GM19328 (cell line): ENCODE measurements around the gene ACTL6A.
"Not testable (repeated sequence)": the region's sequence is repeated elsewhere in the genome, so short reads cannot be mapped to it uniquely, and the experiment has no call there.

Experiments used
- ATAC-seq: cut with Tn5 transposase; IDR thresholded peaks from one replicate; pipeline ENCODE4 v1.9.1; 2021; ENCODE audit warnings: mild to moderate bottlenecking, moderate library complexity; ENCODE audit not compliant: unreplicated experiment

The ACTL6A gene

DNA sequence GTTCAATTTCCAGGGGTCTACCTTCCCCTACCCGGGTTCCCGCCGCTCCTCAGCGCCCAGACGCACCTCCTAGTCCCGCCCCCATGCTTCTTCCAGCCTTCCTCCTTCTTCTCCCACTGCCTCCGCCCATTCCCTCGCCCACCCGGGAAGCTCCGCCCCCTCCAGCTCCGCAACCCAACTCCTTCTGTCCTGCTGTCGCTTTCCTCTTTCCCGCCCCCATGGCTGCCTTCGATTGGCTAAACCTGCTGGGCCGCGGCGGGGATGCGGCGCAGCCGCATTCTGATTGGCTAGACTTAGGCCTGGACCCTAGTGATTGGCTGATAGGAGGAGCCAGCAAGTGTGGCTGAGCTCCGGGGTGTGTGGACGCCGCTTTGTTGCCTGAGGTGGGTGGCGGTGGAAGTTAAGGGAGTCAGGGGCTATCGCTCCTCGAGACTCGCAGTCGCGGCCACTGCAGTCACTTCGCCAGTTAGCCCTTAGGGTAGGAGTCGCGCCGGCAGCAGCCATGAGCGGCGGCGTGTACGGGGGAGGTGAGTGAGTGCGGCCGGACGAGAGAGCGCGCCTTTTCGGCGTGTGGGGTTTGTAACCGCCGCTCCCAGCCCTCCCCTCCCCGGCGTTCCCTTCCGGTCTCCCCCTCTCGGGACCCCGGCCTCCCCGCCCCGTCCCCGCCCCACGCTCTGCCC is at the start of gene ACTL6A:
Gene ACTL6A, plus strand, starts transcription at position 336 of the 680 bp plus-strand sequence. Its CDS starts 167 bp downstream, at position 503.
- peak; percentile 97 for ATAC-seq

- ATAC-seq: no peak
These were observed 48.9 kb upstream of the ACTL6A start for GRCh38 chr3:179513862-179514261.

- ATAC-seq: not testable (repeated sequence)
These were observed 46.1 kb upstream of the ACTL6A start for GRCh38 chr3:179516461-179517251.

GRCh38 chr3:179526482-179526881 is 36.2 kb upstream of the ACTL6A start:
- no peak for ATAC-seq

- ATAC-seq: no peak
These were observed 35.7 kb upstream of the ACTL6A start for GRCh38 chr3:179526989-179527391.

DNA sequence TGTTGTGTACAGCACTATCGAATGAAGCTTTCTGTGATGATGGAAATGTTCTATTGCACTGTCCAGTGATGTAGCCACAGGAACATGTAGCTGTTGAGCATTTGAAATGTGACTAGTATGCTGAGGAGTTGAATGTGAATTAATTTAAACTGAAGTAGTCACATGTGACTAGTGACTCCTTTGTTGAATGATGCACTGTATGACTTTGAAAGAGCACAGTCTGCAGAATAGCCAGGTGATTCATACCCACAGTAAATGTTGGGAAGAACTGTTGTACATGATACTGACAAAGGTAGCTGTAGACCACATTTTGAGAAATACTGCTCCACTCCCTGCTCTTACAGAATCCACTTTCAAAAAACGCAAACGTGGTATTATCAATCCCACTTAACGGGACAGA is 34.0 kb upstream of the ACTL6A start:
- ATAC-seq: no peak

GRCh38 chr3:179531576-179531975 is 31.1 kb upstream of the ACTL6A start:
- ATAC-seq: no peak

DNA sequence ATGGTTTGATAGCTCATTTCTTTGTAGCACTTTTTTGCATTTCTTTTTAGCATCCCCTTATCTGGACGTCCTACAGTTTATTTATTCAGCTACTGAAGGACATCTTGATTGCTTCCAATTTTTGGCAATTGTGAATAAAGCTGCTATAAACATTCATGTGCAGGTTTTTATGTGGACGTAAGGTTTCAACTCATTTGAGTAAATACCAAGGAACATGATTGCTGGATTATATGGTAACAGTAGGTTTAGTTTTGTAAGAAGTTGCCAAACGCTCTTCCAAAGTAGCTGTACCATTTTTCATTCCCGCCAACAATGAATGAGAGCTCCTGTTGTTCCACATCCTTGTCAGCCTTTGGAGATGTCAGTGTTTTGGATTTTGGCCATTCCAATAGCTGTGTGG is 29.5 kb upstream of the ACTL6A start:
- ATAC-seq: no peak

DNA sequence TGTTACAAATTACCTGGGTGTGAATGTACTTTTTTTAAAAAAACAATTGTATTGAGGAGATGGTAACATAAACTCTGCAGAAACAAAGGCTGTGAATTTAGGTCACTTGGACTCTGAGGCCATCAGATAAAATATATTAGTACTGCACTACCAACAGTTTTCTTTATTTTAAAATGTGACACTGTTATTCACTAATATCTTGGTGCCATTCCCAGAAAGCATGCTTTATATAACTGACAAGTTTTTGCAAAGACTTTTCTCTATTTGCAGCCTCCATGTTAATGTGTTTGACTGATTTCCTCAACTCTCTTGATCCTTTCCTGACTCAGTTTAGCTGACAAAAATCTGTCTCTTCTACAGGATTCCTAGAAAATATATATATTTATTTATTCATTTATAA is 26.5 kb upstream of the ACTL6A start:
- ATAC-seq: no peak

DNA sequence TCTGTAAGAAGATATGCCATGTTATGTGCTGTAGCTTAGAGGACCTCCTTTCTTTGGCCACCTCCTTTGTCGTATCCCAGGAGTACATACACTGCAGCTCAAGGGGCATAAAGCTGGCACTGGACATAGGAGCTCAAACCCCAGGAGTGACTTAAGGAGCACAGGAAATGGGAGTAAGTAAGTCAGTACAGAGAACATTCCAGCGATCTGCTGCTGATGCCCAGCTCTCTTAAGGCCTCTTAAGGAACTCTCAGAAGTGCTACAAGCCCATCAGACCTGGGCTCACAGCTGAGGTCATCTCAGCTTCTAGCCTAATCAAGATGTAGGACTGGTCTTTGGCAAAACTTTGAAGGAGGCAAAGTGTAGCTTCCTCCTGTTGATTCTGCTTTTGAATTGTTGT is 21.6 kb upstream of the ACTL6A start:
- no peak for ATAC-seq

DNA sequence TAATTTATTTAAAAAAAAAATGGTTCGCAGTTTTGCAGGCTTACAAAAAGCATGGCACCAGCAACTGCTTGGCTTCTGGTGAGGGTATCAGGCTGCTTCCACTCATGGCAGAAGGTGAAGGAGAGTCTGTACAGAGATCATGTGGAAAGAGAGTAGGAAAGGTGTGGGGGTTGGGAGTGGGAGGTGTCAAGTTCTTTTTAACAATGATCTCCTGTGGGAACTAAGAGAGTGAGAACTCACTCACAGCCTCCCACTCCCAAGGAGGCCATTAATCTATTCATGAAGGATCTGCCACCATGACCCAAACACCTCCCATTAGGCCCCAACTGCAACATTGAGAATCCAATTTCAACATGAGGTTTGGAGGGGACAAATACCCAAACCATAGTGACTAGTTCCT is 21.1 kb upstream of the ACTL6A start:
- no peak for ATAC-seq

GRCh38 chr3:179542375-179542774 is 20.4 kb upstream of the ACTL6A start:
- ATAC-seq: no peak

GRCh38 chr3:179544981-179545645 is 17.6 kb upstream of the ACTL6A start:
- no peak for ATAC-seq

GRCh38 chr3:179546814-179547241 is 15.9 kb upstream of the ACTL6A start:
- no peak for ATAC-seq

GRCh38 chr3:179551349-179552105 is 11.2 kb upstream of the ACTL6A start:
- no peak for ATAC-seq

- ATAC-seq: no peak
These were observed 3.9 kb upstream of the ACTL6A start for GRCh38 chr3:179558742-179559364.

DNA sequence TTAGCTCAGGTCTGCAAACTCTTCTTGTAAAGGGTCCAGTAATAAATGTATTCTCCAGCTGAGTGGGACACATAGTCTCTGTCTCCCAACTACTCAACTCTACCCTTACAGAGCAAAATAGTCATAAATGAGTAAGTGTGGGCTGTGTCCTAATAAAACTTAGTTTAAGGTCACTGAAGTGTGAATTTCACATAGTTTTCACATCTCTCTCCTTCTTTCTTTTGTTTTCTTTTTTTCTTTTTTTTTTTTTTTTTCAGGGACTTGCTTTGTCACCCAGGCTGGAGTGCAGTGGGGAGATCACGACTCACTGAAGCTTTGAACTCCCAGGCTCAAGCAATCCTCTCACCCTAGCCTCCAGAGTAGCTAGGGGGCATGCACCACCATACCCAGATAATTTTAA is 1.9 kb upstream of the ACTL6A start:
- no peak for ATAC-seq

- ATAC-seq: peak; percentile 37
These were observed 601 bp downstream of the ACTL6A start for GRCh38 chr3:179563271-179563783.

DNA sequence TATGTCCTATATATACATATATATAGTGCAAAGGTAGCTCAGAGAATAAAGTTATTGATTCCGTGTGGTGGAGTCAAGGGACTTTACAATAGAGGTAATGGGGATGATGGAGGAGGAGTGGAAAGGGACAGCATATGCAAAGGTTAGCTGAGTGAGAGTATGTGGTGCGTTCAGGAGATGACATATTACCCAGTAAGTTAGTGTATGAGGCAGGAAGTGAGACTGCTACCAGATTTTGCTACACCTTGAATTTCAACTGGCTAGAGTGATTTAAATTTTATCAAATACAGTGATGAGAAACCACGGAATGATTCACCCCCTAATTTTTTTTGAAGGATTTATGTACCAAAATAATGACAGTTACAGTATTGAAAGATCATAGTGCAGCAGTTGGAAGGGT is 2.8 kb downstream of the ACTL6A start:
- no peak for ATAC-seq

DNA sequence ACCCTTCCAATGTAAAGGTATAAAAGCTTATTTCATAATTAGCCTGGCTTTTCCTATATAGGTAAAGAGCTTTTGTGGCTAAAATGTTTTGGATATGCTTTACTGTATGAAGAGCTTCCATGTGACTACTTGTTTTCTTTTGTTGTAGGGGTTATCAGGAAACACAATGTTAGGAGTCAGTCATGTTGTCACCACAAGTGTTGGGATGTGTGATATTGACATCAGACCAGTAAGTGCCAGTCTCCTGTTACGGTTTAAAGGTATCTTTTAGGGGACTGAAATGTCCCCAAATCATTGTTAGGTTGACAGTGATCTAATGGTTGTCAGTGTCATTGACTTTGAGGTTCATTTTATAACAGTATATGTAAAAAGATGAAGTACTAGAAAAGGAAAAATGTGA is 18.3 kb downstream of the ACTL6A start:
- no peak for ATAC-seq
